A673 (cell line): Measurements from ENCODE around the gene TECR.

Experiments
- CTCF ChIP-seq: fragments of 300-800, 200-600 bp; sonication (generic); conservative IDR thresholded peaks from 2 replicates; pipeline ENCODE4 v1.5.1; 2017; ENCODE audit warnings: low read depth, mild to moderate bottlenecking, antibody characterized with exemption, low read length, moderate library complexity, mixed read lengths
- EZH2 ChIP-seq: fragments of 200-600 bp; sonication (generic); IDR thresholded peaks from 2 replicates; pipeline ENCODE4 v1.6.1; 2017; ENCODE audit warnings: borderline replicate concordance, low read depth, mild to moderate bottlenecking, mixed read lengths, antibody characterized with exemption, low read length; ENCODE audit not compliant: poor library complexity, severe bottlenecking

GRCh38 chr19:14496029-14496833, 33.2 kb upstream of the TECR start, which contains the start of gene GIPC1:
- TF ChIP-seq EZH2, result no peak
- no peak for TF ChIP-seq CTCF
